ENCODE measurements around the gene KIF5A. TPM values are rescaled to one million over a fixed set of nuclear protein-coding genes. Genes with fewer than 3 reads are reported as not detected.

KIF5A gene
- total and polyA plus RNA-seq, 7 donors = 0.01 to 0.21 (median 0.09) TPM; not detected in 1

GRCh38 chr12:57523706-57524614 lies 25.9 kb upstream of the KIF5A start:
- no peaks in the 10 kb centered on the region for H3K9me3 ChIP-seq
- TF ChIP-seq CTCF (IDR thresholded peaks at IDR 0.05) = no peak
- ATAC-seq (no peak), DNase-seq (no peak)
- peak overlapping the region; percentile 96 for H3K4me3 ChIP-seq
- no peaks in the 10 kb centered on the region for H3K27me3 ChIP-seq (ENCODE audit: insufficient read depth in 3 of 3, low read length in 2 of 3)
- WGBS, 3 donors = 61 to 72% (median 65%) methylated on average over 14 of the region's 14 CpGs
- peaks cover 30% of the 10 kb centered on the region for H3K4me1 ChIP-seq
- peaks cover 2 to 50% of the 10 kb centered on the region in 2 donors for H3K36me3 ChIP-seq (ENCODE audit: insufficient read depth in 1 of 2, low read depth in 1 of 2)
- intact Hi-C loops (cut with DNase I) = loop anchor here in 1 of 2 donors (5.0 kb wide), 1 partner anchor 37 kb away; the partner anchor contains the start of gene MARS1
- H3K27ac ChIP-seq = peak overlapping the region; percentile 100

- Histone ChIP-seq H3K9me3 (no peaks in the 10 kb centered on the region), H3K36me3 (ENCODE audit: insufficient read depth in 1 of 2, low read depth in 1 of 2) (peaks cover 2 to 61% of the 10 kb centered on the region in 2 donors), H3K4me1 (peaks cover 25% of the 10 kb centered on the region), H3K27ac (no peak overlapping the region), H3K4me3 (peak overlapping the region; percentile 96), H3K27me3 (ENCODE audit: insufficient read depth in 3 of 3, low read length in 2 of 3) (no peaks in the 10 kb centered on the region)
- ATAC-seq = no peak
- WGBS, 3 donors = 48 to 58% (median 53%) methylated on average over 9 to 11 of the region's 11 CpGs
- TF ChIP-seq CTCF (IDR thresholded peaks at IDR 0.05) = no peak
- intact Hi-C loops (cut with DNase I) = loop anchor here in 1 of 2 donors (5.0 kb wide), 1 partner anchor 38 kb away; the partner anchor contains the start of gene MARS1
- DNase-seq = peak in 1 of 2 donors; percentile 53
Measured at GRCh38 chr12:57524814-57525614, 24.8 kb upstream of the KIF5A start.

- 75 to 79% (median 79%) methylated on average over 16 of the region's 16 CpGs for WGBS, 3 donors
- no peak for ATAC-seq
- Histone ChIP-seq H3K27ac (no peak overlapping the region), H3K36me3 (ENCODE audit: insufficient read depth in 1 of 2, low read depth in 1 of 2) (peaks cover 4 to 69% of the 10 kb centered on the region in 2 donors), H3K9me3 (no peaks in the 10 kb centered on the region), H3K4me3 (no peak overlapping the region), H3K4me1 (peaks cover 25% of the 10 kb centered on the region), H3K27me3 (ENCODE audit: insufficient read depth in 3 of 3, low read length in 2 of 3) (no peaks in the 10 kb centered on the region)
- no peak for DNase-seq
- TF ChIP-seq CTCF (IDR thresholded peaks at IDR 0.05) = no peak
- intact Hi-C loops (cut with DNase I) = no loop called here
Measured at GRCh38 chr12:57525615-57526383, 24.0 kb upstream of the KIF5A start.

GRCh38 chr12:57526477-57527126 lies 23.2 kb upstream of the KIF5A start:
- Histone ChIP-seq H3K36me3 (ENCODE audit: insufficient read depth in 1 of 2, low read depth in 1 of 2) (peaks cover 4 to 77% of the 10 kb centered on the region in 2 donors), H3K4me3 (no peak overlapping the region), H3K9me3 (no peaks in the 10 kb centered on the region), H3K27ac (no peak overlapping the region), H3K4me1 (peaks cover 17% of the 10 kb centered on the region), H3K27me3 (ENCODE audit: insufficient read depth in 3 of 3, low read length in 2 of 3) (no peaks in the 10 kb centered on the region)
- TF ChIP-seq CTCF (IDR thresholded peaks at IDR 0.05) = no peak
- intact Hi-C loops (cut with DNase I) = no loop called here
- WGBS, 3 donors = 66 to 82% (median 74%) methylated on average over 3 to 4 of the region's 4 CpGs
- no peak for DNase-seq
- no peak for ATAC-seq
